Pericardium fibroblast (primary cell): ENCODE measurements around the gene ATP6V1A. TPM values are rescaled to one million over a fixed set of nuclear protein-coding genes. Genes with fewer than 3 reads are reported as not detected.

Source experiments
- total RNA-seq: library from RNA; depleted of rRNA; stranded (reverse); fragments of >200 nt; gene quantifications from 2 replicates; pipeline ENCODE4 v1.2.3, GENCODE V29; 2015

The ATP6V1A gene
- total RNA-seq, result 28.2 and 29.9 TPM in 2 replicates

GRCh38 chr3:113746548-113747282 lies at the start of gene ATP6V1A:
TSS of gene ATP6V1A (plus strand) at chr3:113747035. CDS start at chr3:113778754, 31,719 bp downstream.

GRCh38 chr3:113745756-113746547 lies 883 bp upstream of the ATP6V1A start, which contains the start of gene NAA50:
TSS of gene NAA50 (minus strand) at chr3:113746249. CDS start at chr3:113745949, 300 bp downstream.

GRCh38 chr3:113838631-113839209 lies 91.9 kb downstream of the ATP6V1A start, which contains the start of gene GRAMD1C:
TSS of gene GRAMD1C (plus strand) at chr3:113838788. CDS start at chr3:113838910, 122 bp downstream.

Other genes with a start within 250 kb of the ATP6V1A start
- 14.6 and 16.2 TPM in 2 replicates for gene SPICE1, start 231.9 kb upstream of the ATP6V1A start, total RNA-seq
- not detected in 2 replicates for gene SIDT1, start 214.5 kb upstream of the ATP6V1A start, total RNA-seq
- gene USF3, start 50.4 kb upstream of the ATP6V1A start, total RNA-seq, result 6.1 and 7.7 TPM in 2 replicates
- 54.8 and 106 TPM in 2 replicates for gene NAA50, start 786 bp upstream of the ATP6V1A start, total RNA-seq
- 1.3 and 3.0 TPM in 2 replicates for gene GRAMD1C, start 91.8 kb downstream of the ATP6V1A start, total RNA-seq
- gene ZDHHC23, start 201.0 kb downstream of the ATP6V1A start, total RNA-seq, result 0.82 TPM in 1 of 2 replicates, not detected in the other